Panc1 (cell line): Measurements from ENCODE around the gene TRIL.

Experiments used
- SIN3A ChIP-seq: IDR thresholded peaks from 2 replicates; pipeline ENCODE4 v1.6.1; 2012; ENCODE audit warnings: low read depth, mild to moderate bottlenecking, low read length, moderate library complexity, borderline replicate concordance; ENCODE audit not compliant: insufficient read depth
- TF ChIP-seq, protein P1 (sequence below): fragments of 450-650 bp; IDR thresholded peaks from 2 replicates; pipeline ENCODE4 v1.5.1; 2017; ENCODE audit warnings: mild to moderate bottlenecking
- TF ChIP-seq, protein P2 (sequence below), 2 experiments: IDR thresholded peaks; 2 replicates each; pipeline ENCODE4 v1.6.1; 2011 to 2012; ENCODE audit warnings: low read depth in 2 of 2, control low read depth in 1 of 2, low read length in 1 of 2, mild to moderate bottlenecking in 1 of 2, moderate library complexity in 1 of 2; ENCODE audit not compliant: insufficient read depth in 1 of 2

DNA sequence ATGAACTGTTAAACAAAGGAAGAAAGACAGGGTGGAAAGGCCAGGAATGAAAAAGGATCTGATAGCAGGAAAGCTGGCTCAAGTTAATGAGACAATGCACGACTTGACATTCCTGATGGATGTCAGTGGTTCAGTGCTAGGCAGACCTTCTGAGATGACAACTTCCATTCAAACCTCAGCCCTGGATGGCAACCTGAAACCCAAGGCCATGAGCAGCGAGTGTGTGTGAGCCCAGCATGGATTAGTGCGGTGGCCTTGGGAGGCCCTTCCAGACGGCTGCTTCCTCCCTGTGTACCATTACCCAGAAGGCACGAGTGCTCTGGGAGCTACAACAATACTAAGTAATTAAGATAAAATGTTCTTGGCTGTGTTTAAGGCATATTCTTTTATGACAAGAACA lies 18.8 kb downstream of the TRIL start:
- TF ChIP-seq, protein P1, sequence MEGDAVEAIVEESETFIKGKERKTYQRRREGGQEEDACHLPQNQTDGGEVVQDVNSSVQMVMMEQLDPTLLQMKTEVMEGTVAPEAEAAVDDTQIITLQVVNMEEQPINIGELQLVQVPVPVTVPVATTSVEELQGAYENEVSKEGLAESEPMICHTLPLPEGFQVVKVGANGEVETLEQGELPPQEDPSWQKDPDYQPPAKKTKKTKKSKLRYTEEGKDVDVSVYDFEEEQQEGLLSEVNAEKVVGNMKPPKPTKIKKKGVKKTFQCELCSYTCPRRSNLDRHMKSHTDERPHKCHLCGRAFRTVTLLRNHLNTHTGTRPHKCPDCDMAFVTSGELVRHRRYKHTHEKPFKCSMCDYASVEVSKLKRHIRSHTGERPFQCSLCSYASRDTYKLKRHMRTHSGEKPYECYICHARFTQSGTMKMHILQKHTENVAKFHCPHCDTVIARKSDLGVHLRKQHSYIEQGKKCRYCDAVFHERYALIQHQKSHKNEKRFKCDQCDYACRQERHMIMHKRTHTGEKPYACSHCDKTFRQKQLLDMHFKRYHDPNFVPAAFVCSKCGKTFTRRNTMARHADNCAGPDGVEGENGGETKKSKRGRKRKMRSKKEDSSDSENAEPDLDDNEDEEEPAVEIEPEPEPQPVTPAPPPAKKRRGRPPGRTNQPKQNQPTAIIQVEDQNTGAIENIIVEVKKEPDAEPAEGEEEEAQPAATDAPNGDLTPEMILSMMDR = no peak
- TF ChIP-seq, protein P2, sequence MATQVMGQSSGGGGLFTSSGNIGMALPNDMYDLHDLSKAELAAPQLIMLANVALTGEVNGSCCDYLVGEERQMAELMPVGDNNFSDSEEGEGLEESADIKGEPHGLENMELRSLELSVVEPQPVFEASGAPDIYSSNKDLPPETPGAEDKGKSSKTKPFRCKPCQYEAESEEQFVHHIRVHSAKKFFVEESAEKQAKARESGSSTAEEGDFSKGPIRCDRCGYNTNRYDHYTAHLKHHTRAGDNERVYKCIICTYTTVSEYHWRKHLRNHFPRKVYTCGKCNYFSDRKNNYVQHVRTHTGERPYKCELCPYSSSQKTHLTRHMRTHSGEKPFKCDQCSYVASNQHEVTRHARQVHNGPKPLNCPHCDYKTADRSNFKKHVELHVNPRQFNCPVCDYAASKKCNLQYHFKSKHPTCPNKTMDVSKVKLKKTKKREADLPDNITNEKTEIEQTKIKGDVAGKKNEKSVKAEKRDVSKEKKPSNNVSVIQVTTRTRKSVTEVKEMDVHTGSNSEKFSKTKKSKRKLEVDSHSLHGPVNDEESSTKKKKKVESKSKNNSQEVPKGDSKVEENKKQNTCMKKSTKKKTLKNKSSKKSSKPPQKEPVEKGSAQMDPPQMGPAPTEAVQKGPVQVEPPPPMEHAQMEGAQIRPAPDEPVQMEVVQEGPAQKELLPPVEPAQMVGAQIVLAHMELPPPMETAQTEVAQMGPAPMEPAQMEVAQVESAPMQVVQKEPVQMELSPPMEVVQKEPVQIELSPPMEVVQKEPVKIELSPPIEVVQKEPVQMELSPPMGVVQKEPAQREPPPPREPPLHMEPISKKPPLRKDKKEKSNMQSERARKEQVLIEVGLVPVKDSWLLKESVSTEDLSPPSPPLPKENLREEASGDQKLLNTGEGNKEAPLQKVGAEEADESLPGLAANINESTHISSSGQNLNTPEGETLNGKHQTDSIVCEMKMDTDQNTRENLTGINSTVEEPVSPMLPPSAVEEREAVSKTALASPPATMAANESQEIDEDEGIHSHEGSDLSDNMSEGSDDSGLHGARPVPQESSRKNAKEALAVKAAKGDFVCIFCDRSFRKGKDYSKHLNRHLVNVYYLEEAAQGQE (IDR thresholded peaks at IDR 0.05; ENCODE audit: insufficient read depth in 1 of 2, low read depth in 2 of 2, low read length in 1 of 2) = no peak
- no peak for TF ChIP-seq SIN3A
